Measurements from ENCODE around the gene TAP1.
A peak's percentile ranks its signal among the peaks of the same experiment; 100 is the strongest.

Gene TAP1

GRCh38 chr6:32858194-32858593 lies 4.7 kb upstream of the TAP1 start:
- DNase-seq = no peak

DNA sequence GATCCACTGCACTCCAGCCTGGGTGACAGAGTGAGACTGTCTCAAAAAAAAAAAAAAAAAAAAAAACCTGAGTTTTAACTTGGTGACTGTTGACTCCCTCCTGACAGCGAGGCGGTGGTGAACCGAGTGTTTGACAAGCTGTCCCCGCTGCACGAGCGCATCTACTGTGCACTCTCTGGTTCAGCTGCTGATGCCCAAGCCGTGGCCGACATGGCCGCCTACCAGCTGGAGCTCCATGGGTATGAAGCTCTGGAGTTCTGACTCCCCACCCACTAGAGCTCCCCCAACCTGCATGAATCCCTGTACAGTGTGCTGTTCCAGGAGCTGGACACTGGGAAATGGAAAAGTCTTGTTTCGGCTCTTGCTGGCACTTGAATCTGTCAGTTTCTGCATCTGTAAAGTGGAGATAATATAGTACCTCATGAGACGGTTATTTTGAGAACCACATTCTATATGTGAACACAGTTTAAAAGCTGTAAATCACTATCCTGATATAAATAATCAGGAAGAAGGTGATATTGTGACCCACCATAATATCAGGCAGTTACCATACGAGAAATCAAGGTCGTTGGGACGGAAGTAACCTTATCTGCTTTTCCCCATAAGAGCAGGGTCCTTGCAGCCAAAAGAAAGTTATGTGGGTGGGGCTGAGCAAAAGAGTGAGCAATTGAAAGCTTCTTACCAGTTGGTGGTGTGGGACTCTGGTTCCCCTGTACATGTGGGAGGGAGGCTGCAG lies 3.8 kb upstream of the TAP1 start:
- no peak for DNase-seq

DNA sequence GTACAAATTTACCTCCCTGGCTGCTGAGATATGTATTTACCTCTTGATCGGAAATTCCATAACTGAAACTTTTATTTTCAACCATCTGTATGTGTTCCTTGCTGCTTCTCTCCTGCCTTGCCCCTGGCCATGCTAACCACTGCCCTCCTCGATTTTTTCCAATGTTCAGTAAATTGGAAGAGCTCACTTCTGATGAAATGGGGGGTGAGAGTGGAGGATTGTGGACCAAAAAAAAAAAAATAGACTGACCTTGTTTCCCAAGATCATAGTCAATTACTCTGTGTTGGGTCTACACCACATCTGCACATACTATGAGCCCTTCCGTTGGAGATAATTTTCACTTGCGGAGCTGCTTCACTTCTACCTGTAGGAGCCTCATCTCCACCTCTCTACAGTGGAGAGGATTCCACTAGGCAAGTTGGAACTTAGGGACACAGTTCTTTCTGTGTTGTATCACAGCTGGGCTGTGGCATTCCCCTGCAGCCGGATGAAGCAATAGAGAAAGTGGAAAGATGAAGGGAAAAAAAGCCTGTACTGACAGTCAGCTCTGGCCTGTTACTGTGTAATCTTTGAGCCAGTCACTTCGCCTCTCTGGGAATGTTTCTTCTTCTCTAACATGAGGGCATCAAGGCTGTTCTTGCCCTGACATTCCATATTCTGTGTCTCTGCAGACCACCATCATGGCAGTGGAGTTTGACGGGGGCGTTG lies 2.1 kb upstream of the TAP1 start:
- DNase-seq = no peak

- no peak for DNase-seq
Observed at GRCh38 chr6:32854376-32855178, 1.1 kb upstream of the TAP1 start.

GRCh38 chr6:32852844-32853540 lies 512 bp downstream of the TAP1 start:
- no peak for DNase-seq

- DNase-seq = no peak
Observed at GRCh38 chr6:32852018-32852843, 1.3 kb downstream of the TAP1 start.

- DNase-seq = no peak
Observed at GRCh38 chr6:32851025-32851424, 2.5 kb downstream of the TAP1 start.

- no peak for DNase-seq
Observed at GRCh38 chr6:32849126-32849525, 4.4 kb downstream of the TAP1 start.

GRCh38 chr6:32847795-32848194 lies 5.7 kb downstream of the TAP1 start:
- no peak for DNase-seq

- no peak for DNase-seq
Observed at GRCh38 chr6:32847004-32847403, 6.5 kb downstream of the TAP1 start.

- DNase-seq = no peak
Observed at GRCh38 chr6:32845384-32845884, 8.1 kb downstream of the TAP1 start.

DNA sequence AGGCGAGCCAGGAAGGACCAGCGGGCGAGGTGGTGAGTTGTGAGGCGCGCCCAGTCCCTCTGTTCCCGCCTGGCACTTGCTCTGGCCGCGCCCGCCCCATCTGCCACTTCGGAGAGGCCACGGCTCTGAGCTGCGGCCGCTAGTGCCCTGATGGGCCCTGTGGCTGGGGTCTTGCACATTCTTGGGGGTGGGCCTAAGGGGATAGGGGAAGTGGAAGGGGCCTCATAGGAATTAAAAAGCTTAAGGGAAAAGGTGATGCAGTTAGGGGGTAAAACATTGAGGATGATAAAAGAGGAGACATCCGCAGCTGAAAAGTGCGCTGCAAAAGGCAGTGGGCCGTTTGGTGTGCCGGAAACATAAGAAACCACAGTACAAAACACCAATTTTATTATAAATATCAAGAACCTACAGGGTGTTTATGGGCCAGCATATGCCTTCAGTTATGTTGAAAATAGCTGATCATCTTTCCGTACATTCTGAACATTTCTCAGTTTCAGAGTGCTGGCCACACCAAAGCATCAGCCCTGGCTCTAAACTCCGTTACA lies 8.6 kb downstream of the TAP1 start:
- DNase-seq = no peak

DNA sequence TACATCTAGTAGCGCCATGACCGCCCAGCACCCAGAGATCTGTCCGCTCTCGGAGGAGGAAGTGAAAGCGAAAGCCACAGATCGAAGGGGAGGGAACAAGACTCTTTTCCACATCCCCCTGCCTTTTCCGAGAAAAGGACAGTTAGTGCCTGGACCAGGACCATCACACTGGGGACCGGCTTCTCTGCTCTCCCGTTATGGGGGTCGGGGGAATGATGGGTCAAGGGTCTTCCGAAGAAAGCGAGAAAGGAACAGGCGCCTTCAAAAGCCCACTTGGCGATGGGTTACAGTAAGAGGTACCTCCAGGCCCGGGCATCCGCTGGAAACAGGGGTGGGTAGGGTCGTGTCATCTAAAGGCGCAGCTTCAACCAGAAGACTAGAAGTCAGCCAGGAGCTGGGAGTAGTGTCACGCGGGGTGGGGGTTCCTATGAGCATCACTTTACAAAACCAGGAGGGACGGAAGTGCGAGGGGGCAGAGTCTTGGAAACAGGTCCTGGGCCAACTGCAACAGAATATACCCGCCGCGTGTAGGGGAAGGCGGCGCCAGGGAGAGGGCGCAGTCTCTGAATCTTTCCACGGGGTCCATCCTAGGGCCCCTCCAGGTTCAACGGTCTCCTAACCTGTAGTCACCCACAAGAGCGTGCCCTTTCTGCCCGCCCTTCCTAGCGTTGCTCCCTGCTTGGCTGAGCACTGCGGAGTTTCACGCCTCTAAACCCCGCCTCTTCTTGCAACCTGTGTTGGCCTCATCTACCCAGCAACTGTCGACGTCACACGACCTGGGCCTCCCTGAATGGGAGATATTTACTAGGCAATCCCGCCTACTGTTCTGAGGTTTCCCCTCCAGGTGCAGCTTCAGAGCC lies 9.3 kb downstream of the TAP1 start, which contains the start of gene PSMB8:
Gene PSMB8 (minus strand): TSS at position 69 of the 860 bp plus-strand sequence. CDS start 51 bp downstream, at position 18.
- DNase-seq = peak; percentile 72

DNA sequence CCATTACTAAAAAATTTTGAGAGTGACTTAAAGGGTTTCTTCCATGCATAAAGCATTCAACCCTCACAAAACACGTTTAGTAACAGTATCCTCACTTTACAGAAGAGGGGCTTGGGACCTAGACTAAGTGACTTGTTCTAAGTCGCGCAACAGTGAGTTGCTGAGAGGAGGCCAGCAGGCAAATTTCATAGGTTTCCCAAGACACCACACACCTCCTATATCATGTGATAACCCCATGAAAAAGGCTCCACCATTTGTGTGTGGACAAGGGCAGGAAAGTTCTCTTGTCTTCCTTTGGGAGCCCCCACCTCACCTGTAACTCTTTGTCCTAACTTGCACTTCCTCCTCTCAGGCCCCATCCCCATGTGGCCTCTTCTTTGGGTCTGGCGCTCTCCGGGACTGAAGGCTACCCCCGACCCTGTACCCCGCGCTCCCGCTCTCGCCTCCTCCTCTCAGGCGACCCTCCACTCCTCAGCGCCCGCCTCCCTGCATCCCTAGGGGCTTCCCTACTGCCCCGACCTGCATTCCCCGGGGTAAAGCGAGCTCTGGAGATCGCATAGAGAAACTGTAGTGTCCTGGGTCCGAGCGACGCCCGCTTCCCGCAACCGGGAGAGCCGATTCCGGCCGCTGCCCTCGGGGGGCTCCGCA lies 10.0 kb downstream of the TAP1 start:
- DNase-seq = no peak

- no peak for DNase-seq
Observed at GRCh38 chr6:32842690-32843089, 10.8 kb downstream of the TAP1 start.

- no peak for DNase-seq
Observed at GRCh38 chr6:32842021-32842650, 11.4 kb downstream of the TAP1 start.

DNA sequence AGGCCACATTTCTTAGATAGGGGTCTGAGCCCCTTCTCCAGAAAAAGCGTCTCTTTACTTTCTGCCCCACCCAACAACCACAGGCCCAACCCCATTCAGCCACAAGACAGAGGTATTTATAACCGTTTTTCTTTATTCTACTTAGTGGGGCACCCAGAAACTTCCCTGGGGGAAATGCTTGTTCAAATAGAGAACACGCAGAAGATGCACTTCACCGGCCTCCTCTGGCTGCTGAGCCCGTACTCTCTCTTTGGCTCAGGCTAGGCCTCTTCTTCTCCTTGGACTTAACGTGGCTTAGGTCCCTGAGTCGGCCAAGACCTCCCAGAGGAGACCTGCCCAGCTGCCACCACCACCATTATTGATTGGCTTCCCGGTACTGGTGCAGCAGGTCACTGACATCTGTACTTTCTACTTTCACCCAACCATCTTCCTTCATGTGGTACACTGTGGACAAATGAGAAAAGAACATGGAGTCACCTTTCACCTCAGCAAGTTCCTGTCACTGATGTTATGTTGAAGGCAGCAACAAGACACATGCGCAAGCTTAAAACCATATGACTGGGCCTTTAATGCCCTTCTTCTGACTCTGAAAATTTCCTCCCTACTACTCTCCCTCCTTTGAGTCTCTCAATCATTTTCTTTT lies 12.8 kb downstream of the TAP1 start:
- DNase-seq = no peak

DNA sequence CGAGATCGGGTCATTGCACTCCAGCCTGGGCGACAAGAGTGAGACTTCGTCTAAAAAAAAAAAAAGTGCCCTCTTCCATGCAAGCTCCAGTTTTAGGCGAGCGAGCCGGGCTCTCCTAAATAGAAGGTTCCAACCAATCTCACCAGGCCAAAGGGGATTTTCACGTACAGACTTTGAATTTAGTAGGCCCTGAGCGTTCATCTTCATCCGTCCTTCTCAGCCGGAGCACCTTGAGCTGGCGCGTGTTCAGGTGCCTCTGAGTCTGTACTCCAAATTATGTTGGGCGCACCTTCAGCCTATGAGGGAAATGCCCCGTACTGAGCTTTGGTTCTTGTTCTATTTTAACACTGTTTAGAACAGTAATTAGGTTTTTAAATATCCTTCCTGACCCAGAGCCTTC lies 14.1 kb downstream of the TAP1 start:
- DNase-seq = no peak

Measured in NCI-H1417 treated with DMSO at 0.1 percent for 48 hours (cell line).